Peyer's patch (tissue), 4 donors: ENCODE data around the gene LAMC1. TPM values are rescaled to one million over a fixed set of nuclear protein-coding genes. Genes with fewer than 3 reads are reported as not detected.

ENCODE experiments used
- DNase-seq, 3 donors: peaks; one replicate each; pipeline ENCODE4 v3.0.0-alpha.2; 2017 to 2019
- H3K27ac ChIP-seq, 4 donors: fragments of 200-600 bp; sonication (generic); one replicate each; pipeline ENCODE4 v1.5.1; 2016 to 2019
- H3K27me3 ChIP-seq, 2 donors: fragments of 200-600 bp; sonication (generic); one replicate each; pipeline ENCODE4 v1.5.1; 2019
- H3K36me3 ChIP-seq, 3 donors: fragments of 200-600 bp; sonication (generic); one replicate each; pipeline ENCODE4 v1.5.1; 2016 to 2019
- H3K4me1 ChIP-seq, 4 donors: fragments of 200-600 bp; sonication (generic); one replicate each; pipeline ENCODE4 v1.5.1; 2016 to 2019
- H3K4me3 ChIP-seq, 4 donors: fragments of 200-600 bp; sonication (generic); 1 replicate in 3 of 4; 2 replicates in 1 of 4; pipeline ENCODE4 v1.5.1; 2016 to 2019; ENCODE audit warnings: mild to moderate bottlenecking in 1 of 4
- H3K9me3 ChIP-seq, 4 donors: fragments of 200-600 bp; sonication (generic); one replicate each; pipeline ENCODE4 v1.5.1; 2016 to 2019; ENCODE audit warnings: mild to moderate bottlenecking in 1 of 4
- CTCF ChIP-seq, 6 experiments: fragments of 450-650 bp in 4 of 6; fragments of 200-600 bp in 2 of 6; sonication (generic) in 1 of 6; IDR thresholded peaks; one replicate each; pipeline ENCODE4 v1.5.1; 2017 to 2019; ENCODE audit warnings: antibody characterized with exemption in 6 of 6, mild to moderate bottlenecking in 3 of 6, moderate library complexity in 1 of 6
- POLR2A ChIP-seq, 2 donors: fragments of 450-650 bp; IDR thresholded peaks; one replicate each; pipeline ENCODE4 v1.5.1; 2017; ENCODE audit warnings: antibody characterized with exemption in 2 of 2, mild to moderate bottlenecking in 2 of 2, moderate library complexity in 2 of 2
- total RNA-seq, 4 donors: library from RNA; depleted of rRNA; stranded (reverse); fragments of >200 nt; gene quantifications; one replicate each; pipeline ENCODE4 v1.1.0, GENCODE V29; 2016

The LAMC1 gene
- total RNA-seq, 4 donors from 2014 or later, result 46.4 to 291 (median 121) TPM

- Histone ChIP-seq H3K27ac (no peak overlapping the region), H3K9me3 (no peaks in the 10 kb centered on the region), H3K36me3 (no peaks in the 10 kb centered on the region), H3K4me3 (no peak overlapping the region), H3K27me3 (no peaks in the 10 kb centered on the region), H3K4me1 (no peaks in the 10 kb centered on the region)
- DNase-seq, result no peak
- TF ChIP-seq POLR2A (IDR thresholded peaks at IDR 0.05) (no peak), CTCF (IDR thresholded peaks at IDR 0.05) (no peak)
Observed at GRCh38 chr1:182984621-182985020, 38.6 kb upstream of the LAMC1 start.

GRCh38 chr1:182985876-182986275, 37.3 kb upstream of the LAMC1 start:
- TF ChIP-seq POLR2A (IDR thresholded peaks at IDR 0.05) (no peak), CTCF (IDR thresholded peaks at IDR 0.05) (no peak)
- Histone ChIP-seq H3K4me3 (no peak overlapping the region), H3K9me3 (no peaks in the 10 kb centered on the region), H3K27me3 (no peaks in the 10 kb centered on the region), H3K4me1 (no peaks in the 10 kb centered on the region), H3K36me3 (no peaks in the 10 kb centered on the region), H3K27ac (no peak overlapping the region)
- DNase-seq, result no peak

- Histone ChIP-seq H3K36me3 (no peaks in the 10 kb centered on the region), H3K4me3 (no peak overlapping the region), H3K4me1 (no peaks in the 10 kb centered on the region), H3K9me3 (no peaks in the 10 kb centered on the region), H3K27me3 (no peaks in the 10 kb centered on the region), H3K27ac (no peak overlapping the region)
- no peak for DNase-seq
- no peak for TF ChIP-seq POLR2A (IDR thresholded peaks at IDR 0.05)
- TF ChIP-seq CTCF (IDR thresholded peaks at IDR 0.05), result no peak
Observed at GRCh38 chr1:182990413-182991144, 32.6 kb upstream of the LAMC1 start.

GRCh38 chr1:182993746-182994145, 29.5 kb upstream of the LAMC1 start:
- no peak for DNase-seq
- H3K9me3 ChIP-seq, result no peaks in the 10 kb centered on the region
- no peaks in the 10 kb centered on the region for H3K4me1 ChIP-seq
- H3K27ac ChIP-seq, result no peak overlapping the region
- no peaks in the 10 kb centered on the region for H3K36me3 ChIP-seq
- H3K4me3 ChIP-seq, result no peak overlapping the region
- TF ChIP-seq CTCF (IDR thresholded peaks at IDR 0.05) (no peak), POLR2A (IDR thresholded peaks at IDR 0.05) (no peak)
- H3K27me3 ChIP-seq, result no peaks in the 10 kb centered on the region

- no peak for DNase-seq
- no peak for TF ChIP-seq POLR2A (IDR thresholded peaks at IDR 0.05)
Observed at GRCh38 chr1:182995894-182996293, 27.3 kb upstream of the LAMC1 start.

GRCh38 chr1:182996816-182997215, 26.4 kb upstream of the LAMC1 start:
- Histone ChIP-seq H3K9me3 (no peaks in the 10 kb centered on the region), H3K4me3 (no peak overlapping the region), H3K4me1 (no peaks in the 10 kb centered on the region), H3K27me3 (no peaks in the 10 kb centered on the region), H3K27ac (no peak overlapping the region), H3K36me3 (no peaks in the 10 kb centered on the region)
- TF ChIP-seq POLR2A (IDR thresholded peaks at IDR 0.05) (no peak), CTCF (IDR thresholded peaks at IDR 0.05) (no peak)
- no peak for DNase-seq

More at GRCh38 chr1:182995894-182996293, 27.3 kb upstream of the LAMC1 start:
- Histone ChIP-seq H3K27ac (no peak overlapping the region), H3K36me3 (no peaks in the 10 kb centered on the region), H3K9me3 (no peaks in the 10 kb centered on the region), H3K27me3 (no peaks in the 10 kb centered on the region), H3K4me3 (no peak overlapping the region), H3K4me1 (no peaks in the 10 kb centered on the region)
